ENCODE measurements around the gene GUCA2A. TPM values are rescaled to one million over a fixed set of nuclear protein-coding genes. Genes with fewer than 3 reads are reported as not detected.

The GUCA2A gene
- polyA plus RNA-seq, 2 donors: not detected

GRCh38 chr1:42127767-42128166 is 36.8 kb downstream of the GUCA2A start:
- Histone ChIP-seq H3K36me3 (ENCODE audit: control insufficient read depth in 2 of 2, insufficient read depth in 2 of 2, low read length in 1 of 2) (no peaks in the 10 kb centered on the region), H3K4me1 (ENCODE audit: control insufficient read depth in 2 of 2, insufficient read depth in 2 of 2, low read length in 1 of 2) (no peaks in the 10 kb centered on the region), H3K9me3 (ENCODE audit: control insufficient read depth in 2 of 2, insufficient read depth in 1 of 2, low read depth in 1 of 2, low read length in 1 of 2) (no peaks in the 10 kb centered on the region), H3K27me3 (ENCODE audit: control insufficient read depth in 1 of 2, insufficient read depth in 2 of 2, low read length in 2 of 2) (no peaks in the 10 kb centered on the region), H3K27ac (ENCODE audit: low read depth in 2 of 2, low read length in 1 of 2) (no peak overlapping the region), H3K4me3 (ENCODE audit: low read depth in 1 of 2, low read length in 2 of 2) (no peak overlapping the region)
- WGBS, 2 donors: 86 to 90% methylated on average over 6 of the region's 6 CpGs

DNA sequence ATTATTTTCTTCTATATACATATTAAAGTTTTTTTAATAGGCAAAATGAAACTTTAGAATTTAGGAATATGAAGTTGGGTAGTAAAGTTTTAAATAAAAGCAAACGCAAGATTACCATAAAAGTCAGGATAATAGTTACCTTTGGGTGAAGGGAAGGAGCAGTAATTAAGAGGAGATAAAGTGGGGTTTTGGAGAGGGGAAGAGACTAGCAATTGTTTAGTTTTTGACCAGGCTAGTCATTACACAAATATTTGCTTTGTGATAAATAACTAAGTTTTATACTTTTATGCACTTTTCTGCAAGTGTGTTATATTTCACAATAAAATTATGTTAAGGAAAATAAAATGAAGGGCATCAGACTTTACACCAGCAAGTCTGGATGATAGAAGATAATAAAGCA is 39.0 kb downstream of the GUCA2A start:
- 66 to 96% methylated on average over 1 of the region's 1 CpG for WGBS, 2 donors
- Histone ChIP-seq H3K4me1 (ENCODE audit: control insufficient read depth in 2 of 2, insufficient read depth in 2 of 2, low read length in 1 of 2) (no peaks in the 10 kb centered on the region), H3K27me3 (ENCODE audit: control insufficient read depth in 1 of 2, insufficient read depth in 2 of 2, low read length in 2 of 2) (no peaks in the 10 kb centered on the region), H3K4me3 (ENCODE audit: low read depth in 1 of 2, low read length in 2 of 2) (no peak overlapping the region), H3K9me3 (ENCODE audit: control insufficient read depth in 2 of 2, insufficient read depth in 1 of 2, low read depth in 1 of 2, low read length in 1 of 2) (no peaks in the 10 kb centered on the region), H3K27ac (ENCODE audit: low read depth in 2 of 2, low read length in 1 of 2) (no peak overlapping the region), H3K36me3 (ENCODE audit: control insufficient read depth in 2 of 2, insufficient read depth in 2 of 2, low read length in 1 of 2) (no peaks in the 10 kb centered on the region)

GRCh38 chr1:42122408-42122807 is 42.1 kb downstream of the GUCA2A start:
- no peaks in the 10 kb centered on the region for H3K9me3 ChIP-seq (ENCODE audit: control insufficient read depth in 2 of 2, insufficient read depth in 1 of 2, low read depth in 1 of 2, low read length in 1 of 2)
- H3K36me3 ChIP-seq (ENCODE audit: control insufficient read depth in 2 of 2, insufficient read depth in 2 of 2, low read length in 1 of 2): no peaks in the 10 kb centered on the region
- 97 to 98% methylated on average over 3 of the region's 3 CpGs for WGBS, 2 donors

DNA sequence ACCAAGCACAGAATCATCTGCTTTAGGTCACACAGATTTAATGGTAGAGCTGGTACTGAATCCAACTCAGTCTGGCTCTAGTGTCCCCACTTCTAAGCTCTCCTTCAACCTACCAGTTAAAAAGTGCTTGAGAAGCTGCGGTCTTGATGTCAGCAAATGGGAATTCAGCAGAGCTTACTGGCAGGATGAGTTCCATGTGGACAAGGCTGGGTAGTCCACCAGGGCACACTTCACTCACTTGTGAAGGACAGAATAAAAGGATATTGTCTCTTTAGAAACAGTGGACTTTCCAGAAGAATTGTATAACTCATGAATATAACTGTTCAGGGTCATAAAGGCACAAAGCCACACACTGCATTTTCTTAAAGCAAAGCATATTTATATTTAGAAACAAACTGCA is 46.4 kb downstream of the GUCA2A start:
- H3K27ac ChIP-seq (ENCODE audit: low read depth in 2 of 2, low read length in 1 of 2): no peak overlapping the region
- H3K4me3 ChIP-seq (ENCODE audit: low read depth in 1 of 2, low read length in 2 of 2): no peak overlapping the region
- WGBS, 2 donors: 86 to 90% methylated on average over 1 of the region's 1 CpG
- no peaks in the 10 kb centered on the region for H3K9me3 ChIP-seq (ENCODE audit: control insufficient read depth in 2 of 2, insufficient read depth in 1 of 2, low read depth in 1 of 2, low read length in 1 of 2)
- H3K27me3 ChIP-seq (ENCODE audit: control insufficient read depth in 1 of 2, insufficient read depth in 2 of 2, low read length in 2 of 2): no peaks in the 10 kb centered on the region
- H3K4me1 ChIP-seq (ENCODE audit: control insufficient read depth in 2 of 2, insufficient read depth in 2 of 2, low read length in 1 of 2): no peaks in the 10 kb centered on the region
- H3K36me3 ChIP-seq (ENCODE audit: control insufficient read depth in 2 of 2, insufficient read depth in 2 of 2, low read length in 1 of 2): no peaks in the 10 kb centered on the region

More at GRCh38 chr1:42122408-42122807, 42.1 kb downstream of the GUCA2A start:
- no peak overlapping the region for H3K4me3 ChIP-seq (ENCODE audit: low read depth in 1 of 2, low read length in 2 of 2)
- H3K4me1 ChIP-seq (ENCODE audit: control insufficient read depth in 2 of 2, insufficient read depth in 2 of 2, low read length in 1 of 2): no peaks in the 10 kb centered on the region
- no peaks in the 10 kb centered on the region for H3K27me3 ChIP-seq (ENCODE audit: control insufficient read depth in 1 of 2, insufficient read depth in 2 of 2, low read length in 2 of 2)
- H3K27ac ChIP-seq (ENCODE audit: low read depth in 2 of 2, low read length in 1 of 2): no peak overlapping the region

- Histone ChIP-seq H3K27ac (ENCODE audit: low read depth in 2 of 2, low read length in 1 of 2) (no peak overlapping the region), H3K27me3 (ENCODE audit: control insufficient read depth in 1 of 2, insufficient read depth in 2 of 2, low read length in 2 of 2) (no peaks in the 10 kb centered on the region), H3K36me3 (ENCODE audit: control insufficient read depth in 2 of 2, insufficient read depth in 2 of 2, low read length in 1 of 2) (no peaks in the 10 kb centered on the region), H3K4me1 (ENCODE audit: control insufficient read depth in 2 of 2, insufficient read depth in 2 of 2, low read length in 1 of 2) (no peaks in the 10 kb centered on the region), H3K9me3 (ENCODE audit: control insufficient read depth in 2 of 2, insufficient read depth in 1 of 2, low read depth in 1 of 2, low read length in 1 of 2) (no peaks in the 10 kb centered on the region), H3K4me3 (ENCODE audit: low read depth in 1 of 2, low read length in 2 of 2) (no peak overlapping the region)
- 79 to 84% methylated on average over 5 of the region's 5 CpGs for WGBS, 2 donors
Measured at GRCh38 chr1:42117214-42117613, 47.3 kb downstream of the GUCA2A start.

DNA sequence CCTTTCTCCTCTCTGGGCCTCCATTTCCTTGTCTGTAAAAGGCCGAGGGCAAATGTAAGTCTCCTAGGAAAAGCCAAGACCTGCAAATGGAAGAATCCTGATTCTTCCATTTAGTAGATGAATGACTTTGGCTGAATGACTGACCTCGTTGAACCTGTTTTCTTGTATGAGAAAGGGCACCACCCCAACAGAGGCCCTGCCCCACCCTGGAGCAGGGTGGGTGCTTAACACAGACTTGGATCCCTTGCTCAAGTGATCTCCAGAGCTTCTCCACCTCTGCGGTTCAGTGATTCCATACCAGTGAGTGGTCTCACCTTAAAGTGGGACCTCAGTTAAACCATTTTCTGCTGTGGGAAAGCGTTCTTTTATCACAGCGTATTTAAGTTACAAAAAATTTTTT is 50.3 kb downstream of the GUCA2A start:
- 62 to 77% methylated on average over 5 of the region's 5 CpGs for WGBS, 2 donors
- H3K27me3 ChIP-seq (ENCODE audit: control insufficient read depth in 1 of 2, insufficient read depth in 2 of 2, low read length in 2 of 2): no peaks in the 10 kb centered on the region
- no peak overlapping the region for H3K4me3 ChIP-seq (ENCODE audit: low read depth in 1 of 2, low read length in 2 of 2)
- H3K4me1 ChIP-seq (ENCODE audit: control insufficient read depth in 2 of 2, insufficient read depth in 2 of 2, low read length in 1 of 2): no peaks in the 10 kb centered on the region
- H3K36me3 ChIP-seq (ENCODE audit: control insufficient read depth in 2 of 2, insufficient read depth in 2 of 2, low read length in 1 of 2): no peaks in the 10 kb centered on the region
- H3K27ac ChIP-seq (ENCODE audit: low read depth in 2 of 2, low read length in 1 of 2): no peak overlapping the region
- no peaks in the 10 kb centered on the region for H3K9me3 ChIP-seq (ENCODE audit: control insufficient read depth in 2 of 2, insufficient read depth in 1 of 2, low read depth in 1 of 2, low read length in 1 of 2)

Other genes with a start within 250 kb of the GUCA2A start
- 10 to 100 TPM in 1 of 2 donors, 1 to 10 TPM in 1; 2.7 to 10.0 TPM for gene HIVEP3, start 245.8 kb downstream of the GUCA2A start, polyA plus RNA-seq
- gene GUCA2B, start 11.3 kb downstream of the GUCA2A start, polyA plus RNA-seq: not detected
- 1 to 10 TPM; 7.0 to 8.8 TPM for gene FOXJ3, start 170.5 kb upstream of the GUCA2A start, polyA plus RNA-seq
- gene RIMKLA, start 216.0 kb upstream of the GUCA2A start, polyA plus RNA-seq: under 1 TPM; 0.06 to 0.12 TPM

Data from esophagus (tissue), 2 donors.